Cerebellar nuclear complex (tissue), 1 donor: ENCODE measurements around the gene ASTN2.

ENCODE experiments used
- DNase-seq, 2 experiments: peaks; one replicate each; lab custom pipeline; 2025; lab: John Stamatoyannopoulos, UW

ASTN2 gene

GRCh38 chr9:116815835-116816234 lies 599.0 kb downstream of the ASTN2 start:
- DNase-seq, result no peak

DNA sequence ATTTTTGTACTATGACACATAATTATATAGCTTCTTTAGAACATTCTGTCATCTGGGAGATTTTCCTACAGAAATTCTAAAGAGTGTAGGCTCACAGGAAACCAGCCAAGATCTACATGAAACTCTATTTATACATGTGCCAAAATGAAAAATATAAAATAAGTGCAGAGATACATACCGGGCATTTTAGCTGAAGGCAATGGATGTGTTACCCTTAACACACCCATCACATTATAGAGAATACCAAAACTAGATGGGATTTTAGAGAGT lies 601.9 kb downstream of the ASTN2 start:
- no peak for DNase-seq

GRCh38 chr9:116812231-116813030 lies 602.4 kb downstream of the ASTN2 start:
- DNase-seq, result no peak

DNA sequence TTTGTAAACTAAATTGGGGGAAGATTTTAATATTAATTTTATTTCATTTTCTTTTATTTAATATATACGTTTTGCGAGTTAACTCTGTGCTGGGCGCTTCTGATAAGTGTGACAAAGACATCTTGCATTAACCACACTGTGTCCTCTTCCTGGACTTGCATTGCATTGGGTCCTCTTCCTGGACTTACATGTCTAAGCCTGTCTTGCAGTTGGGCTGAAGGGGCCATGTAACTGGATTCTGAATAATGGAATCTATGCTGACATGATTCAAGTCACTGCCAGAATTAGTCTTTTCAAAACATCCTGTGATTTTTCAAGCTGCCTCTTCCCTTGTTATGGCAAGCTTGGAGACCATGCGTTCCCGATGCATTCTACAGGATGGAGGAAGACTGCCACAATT lies 605.2 kb downstream of the ASTN2 start:
- DNase-seq, result no peak

- DNase-seq, result no peak
These were observed 608.8 kb downstream of the ASTN2 start for GRCh38 chr9:116806075-116806474.

- peak; percentile 94 to 96 for DNase-seq
These were observed 614.0 kb downstream of the ASTN2 start for GRCh38 chr9:116800885-116801284.

DNA sequence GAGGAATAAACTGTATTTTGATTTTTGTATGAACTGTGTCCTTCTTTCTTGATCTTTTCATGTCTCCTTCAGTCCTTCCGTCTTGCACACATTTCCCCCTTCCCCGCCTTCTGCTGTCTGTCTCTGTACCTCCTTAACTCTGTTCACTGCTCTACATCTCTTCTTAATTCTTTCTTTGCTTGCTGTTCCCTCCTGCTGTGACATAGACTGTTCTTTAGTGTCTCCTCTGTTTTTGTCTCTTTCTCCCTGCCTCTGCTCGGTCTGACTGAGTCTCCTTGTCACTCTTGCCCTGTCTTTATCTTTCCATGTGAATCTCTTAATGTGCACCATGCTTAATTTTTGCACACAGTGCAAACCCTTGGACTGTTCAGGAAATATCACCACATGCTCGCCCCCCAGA lies 614.8 kb downstream of the ASTN2 start:
- DNase-seq, result no peak

- no peak for DNase-seq
These were observed 616.3 kb downstream of the ASTN2 start for GRCh38 chr9:116798521-116798920.

DNA sequence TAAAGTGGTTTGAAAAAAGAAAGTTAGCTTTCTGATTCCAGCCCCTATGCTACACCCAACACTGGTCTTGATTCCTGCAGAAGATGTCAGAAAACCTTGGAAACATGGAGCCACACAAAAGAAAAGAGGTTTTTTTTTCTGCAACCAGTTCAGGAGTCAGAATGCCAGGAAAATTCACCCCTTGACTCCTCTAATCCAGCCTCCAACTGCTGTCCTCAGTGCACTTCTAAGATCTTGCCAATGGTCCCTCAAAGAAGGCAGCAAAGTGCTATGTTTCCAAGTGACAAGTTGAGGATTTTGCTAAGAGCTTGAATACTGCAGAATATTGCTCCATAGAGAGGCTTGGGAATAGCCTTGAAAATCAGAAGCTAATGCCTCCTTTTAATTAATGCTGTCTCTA lies 617.6 kb downstream of the ASTN2 start:
- DNase-seq, result no peak

GRCh38 chr9:116796669-116797068 lies 618.2 kb downstream of the ASTN2 start:
- DNase-seq, result no peak

DNA sequence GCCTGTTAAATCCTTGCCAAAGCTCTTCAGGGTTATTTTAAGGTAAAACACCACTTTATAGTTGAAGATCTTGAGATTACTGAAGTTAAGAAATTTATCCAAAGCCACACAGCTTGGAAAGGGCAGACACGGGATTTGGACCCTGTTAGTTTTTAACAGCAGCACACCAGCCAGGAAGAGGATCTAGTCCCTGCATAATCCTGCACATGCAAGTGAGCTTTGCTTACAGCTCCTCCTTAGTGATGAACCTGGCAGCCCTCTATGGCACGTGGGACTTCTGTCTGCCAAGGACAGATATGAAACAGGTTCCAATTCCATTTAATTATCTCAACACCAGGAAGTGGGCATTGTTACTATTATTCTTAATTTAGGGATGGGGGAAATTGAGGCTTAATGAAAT lies 619.0 kb downstream of the ASTN2 start:
- DNase-seq, result peak in 1 of 2 experiments; percentile 40

DNA sequence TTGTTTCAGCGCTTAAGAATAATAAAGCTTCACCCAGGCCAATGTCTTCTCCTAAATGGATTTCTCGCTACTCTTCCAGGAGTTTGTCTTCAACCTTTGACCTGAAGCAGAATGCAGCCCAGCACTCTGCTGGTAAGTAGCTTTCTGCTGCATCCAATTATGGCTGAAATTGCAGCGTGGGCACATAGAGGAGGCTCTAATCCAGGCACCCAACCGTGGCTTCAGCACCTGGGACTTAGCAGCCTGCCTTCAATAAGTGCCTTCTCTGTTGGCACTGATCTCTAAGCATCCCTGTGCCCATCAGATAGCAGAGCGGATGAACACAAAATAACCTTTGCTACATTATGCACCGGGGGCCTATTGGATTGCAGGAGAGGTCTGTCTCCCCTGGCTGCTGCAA lies 622.6 kb downstream of the ASTN2 start:
- DNase-seq, result no peak

GRCh38 chr9:116791326-116791725 lies 623.5 kb downstream of the ASTN2 start:
- DNase-seq, result no peak

DNA sequence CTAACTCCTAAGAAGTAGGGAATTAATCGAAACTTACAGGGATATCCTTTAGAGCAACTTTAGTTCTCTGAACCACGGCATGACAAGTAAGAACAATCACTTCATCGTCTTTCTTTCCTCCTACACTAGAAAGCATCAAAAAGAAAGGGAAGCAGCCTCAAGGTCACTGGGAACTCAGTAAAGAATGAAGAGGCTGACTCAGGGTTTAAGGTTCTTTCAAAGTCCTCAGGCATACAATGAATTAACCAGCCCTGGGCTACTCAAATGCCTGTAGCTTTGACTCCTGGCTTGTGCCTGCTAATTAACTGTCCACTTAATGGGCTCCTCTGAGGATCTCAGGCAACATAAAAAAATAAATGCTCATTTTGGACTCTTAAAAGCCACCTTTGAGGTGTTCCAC lies 625.8 kb downstream of the ASTN2 start:
- DNase-seq, result no peak

DNA sequence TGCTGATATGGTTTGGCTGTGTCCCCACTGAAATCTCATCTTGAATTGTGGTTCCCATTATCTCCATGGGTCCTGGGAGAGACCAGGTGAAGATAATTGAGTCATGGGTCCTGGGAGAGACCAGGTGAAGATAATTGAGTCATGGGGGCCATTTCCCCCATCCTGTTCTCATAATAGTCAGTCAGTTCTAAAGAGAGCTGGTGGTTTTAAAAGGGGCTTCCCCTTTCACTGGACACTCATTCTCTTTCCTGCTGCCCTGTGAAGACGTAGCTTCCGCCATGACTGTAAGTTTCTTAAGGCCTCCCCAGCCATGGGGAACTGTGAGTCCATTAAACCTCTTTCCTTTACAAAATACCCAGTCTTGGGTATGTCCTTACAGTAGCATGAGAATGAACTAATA lies 628.1 kb downstream of the ASTN2 start:
- DNase-seq, result no peak

GRCh38 chr9:116777116-116777515 lies 637.7 kb downstream of the ASTN2 start:
- DNase-seq, result no peak

GRCh38 chr9:116774421-116775180 lies 640.3 kb downstream of the ASTN2 start:
- DNase-seq, result no peak

DNA sequence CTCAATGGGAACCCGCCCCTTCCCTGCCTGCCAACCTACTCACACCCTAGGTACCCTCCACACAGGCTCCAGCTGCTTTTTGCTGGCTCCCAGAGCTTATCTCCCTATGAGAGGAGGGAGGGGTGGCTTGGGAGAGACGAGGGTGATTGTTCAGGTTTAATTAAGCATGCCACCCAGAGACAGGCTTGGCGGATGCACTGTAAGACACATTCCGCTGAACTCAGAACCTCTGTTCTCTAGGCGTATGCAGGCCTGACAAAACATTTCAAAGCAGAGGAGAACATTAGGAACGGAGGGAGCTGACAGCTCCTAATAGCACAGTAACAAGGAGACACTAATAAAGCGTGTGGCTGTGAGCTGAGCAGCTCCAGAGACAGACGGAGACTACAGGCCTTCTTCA lies 647.6 kb downstream of the ASTN2 start:
- DNase-seq, result no peak

GRCh38 chr9:116765011-116765410 lies 649.8 kb downstream of the ASTN2 start:
- no peak for DNase-seq

- no peak for DNase-seq
These were observed 651.1 kb downstream of the ASTN2 start for GRCh38 chr9:116763770-116764169.

DNA sequence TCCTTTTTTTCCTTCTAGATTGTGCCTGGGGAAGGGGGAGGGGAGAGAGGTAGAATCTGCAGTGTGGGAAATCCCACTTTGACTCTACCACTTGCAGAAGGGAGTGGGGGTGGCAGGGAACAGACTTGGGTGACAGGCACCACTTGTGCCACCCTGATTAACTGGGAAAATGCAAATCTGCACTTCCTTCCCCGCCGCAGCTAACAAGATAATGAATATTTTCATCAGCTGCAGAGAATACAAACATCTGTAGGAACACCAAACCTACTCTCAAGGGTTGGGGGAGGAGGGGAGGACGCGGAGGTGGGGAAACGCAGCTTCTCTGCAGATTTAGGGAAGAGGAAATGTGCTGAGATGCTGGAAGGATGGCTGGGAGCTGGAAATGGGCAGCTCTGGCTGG lies 654.2 kb downstream of the ASTN2 start:
- no peak for DNase-seq

DNA sequence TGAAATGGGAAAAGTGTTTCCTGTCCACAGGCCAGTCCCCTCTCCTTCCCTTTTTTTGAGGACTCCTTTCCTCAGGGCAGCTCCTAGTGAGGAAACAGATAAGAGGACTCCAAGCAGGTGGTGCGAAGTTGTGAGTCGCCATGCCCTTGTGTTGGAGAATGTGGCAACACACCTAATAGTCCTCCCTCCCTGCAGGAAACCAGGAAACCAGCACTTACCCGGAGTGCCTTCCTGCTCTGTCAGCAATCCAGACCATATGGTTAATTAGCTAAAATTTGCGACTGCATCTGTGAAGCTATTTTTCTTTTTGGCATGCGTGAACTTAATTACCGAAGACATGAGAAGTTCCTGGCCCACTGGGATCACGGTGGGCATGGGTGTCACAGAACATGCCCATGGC lies 657.8 kb downstream of the ASTN2 start:
- DNase-seq, result peak; percentile 87 to 91

DNA sequence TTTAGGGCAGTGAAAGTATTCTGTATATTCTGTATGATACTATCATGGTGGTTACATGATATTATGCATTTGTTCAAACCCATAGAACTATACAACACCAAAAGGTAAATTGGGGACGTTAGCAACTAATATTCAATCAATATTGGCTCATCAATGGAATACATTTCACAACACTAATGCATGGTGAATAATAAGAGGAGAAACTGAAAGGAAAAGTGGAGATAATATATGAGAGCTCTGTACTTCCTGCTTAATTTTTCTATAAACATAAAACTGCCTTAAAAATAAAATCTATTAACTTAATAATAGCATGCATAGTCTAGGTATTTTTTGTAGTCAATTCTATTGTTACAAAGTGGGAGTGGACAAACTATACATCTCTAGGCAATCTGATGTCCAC lies 661.5 kb downstream of the ASTN2 start:
- DNase-seq, result no peak

- no peak for DNase-seq
These were observed 664.3 kb downstream of the ASTN2 start for GRCh38 chr9:116750510-116750909.
